Neuronal stem cell (in vitro differentiated cells): ENCODE results near the gene ANKS1B.

Experiments used
- DNase-seq: peaks from one replicate; pipeline ENCODE4 v3.0.0-alpha.2; 2013; ENCODE audit warnings: low spot score
- H2AFZ ChIP-seq: one replicate; pipeline ENCODE4 v1.6.1; 2013; ENCODE audit warnings: mild to moderate bottlenecking, low read length, inconsistent platforms
- H2AK5ac ChIP-seq: 2 replicates; pipeline ENCODE4 v1.6.1; 2013; ENCODE audit warnings: low read depth, mild to moderate bottlenecking, inconsistent platforms, low read length, moderate library complexity, mixed read lengths
- H2BK120ac ChIP-seq: 2 replicates; pipeline ENCODE4 v1.6.1; 2013; ENCODE audit warnings: low read depth, mild to moderate bottlenecking, inconsistent platforms, low read length, moderate library complexity, mixed read lengths
- H2BK12ac ChIP-seq: one replicate; pipeline ENCODE4 v1.6.1; 2013; ENCODE audit warnings: low read length, inconsistent platforms
- H2BK15ac ChIP-seq: 2 replicates; pipeline ENCODE4 v1.6.1; 2013; ENCODE audit warnings: mild to moderate bottlenecking, low read length, inconsistent platforms, mixed read lengths
- H2BK5ac ChIP-seq: one replicate; pipeline ENCODE4 v1.6.1; 2013; ENCODE audit warnings: inconsistent platforms, mild to moderate bottlenecking, low read length, moderate library complexity
- H3K14ac ChIP-seq: one replicate; pipeline ENCODE4 v1.6.1; 2013; ENCODE audit warnings: low read length, inconsistent platforms
- H3K18ac ChIP-seq: 2 replicates; pipeline ENCODE4 v1.6.1; 2013; ENCODE audit warnings: low read length, inconsistent platforms
- H3K23ac ChIP-seq: 2 replicates; pipeline ENCODE4 v1.6.1; 2013; ENCODE audit warnings: low read depth, mild to moderate bottlenecking, mixed read lengths, low read length, inconsistent platforms; ENCODE audit not compliant: poor library complexity
- H3K27ac ChIP-seq: replicated peaks from 3 replicates; pipeline ENCODE4 v1.5.1; 2013; ENCODE audit warnings: low read length, inconsistent platforms
- H3K27me3 ChIP-seq, 3 experiments: 2 replicates each; pipeline ENCODE4 v1.6.1; 2013; ENCODE audit warnings: low read length in 3 of 3, mild to moderate bottlenecking in 2 of 3, inconsistent platforms in 1 of 3, low read depth in 1 of 3, mixed read lengths in 1 of 3, moderate library complexity in 1 of 3; ENCODE audit not compliant: control insufficient read depth in 3 of 3, insufficient read depth in 3 of 3
- H3K36me3 ChIP-seq, 2 donors: replicated peaks in 1 of 2; 2 replicates each; pipeline ENCODE4 v1.6.1; 2013; ENCODE audit warnings: low read length in 2 of 2; ENCODE audit not compliant: control insufficient read depth in 2 of 2, insufficient read depth in 2 of 2
- H3K4ac ChIP-seq: 2 replicates; pipeline ENCODE4 v1.6.1; 2013; ENCODE audit warnings: inconsistent platforms, mild to moderate bottlenecking, low read length, moderate library complexity
- H3K4me1 ChIP-seq, 2 donors: 1 replicate in 1 of 2; 2 replicates in 1 of 2; pipeline ENCODE4 v1.6.1; 2013; ENCODE audit warnings: low read length in 2 of 2, low read depth in 1 of 2; ENCODE audit not compliant: control insufficient read depth in 2 of 2, insufficient read depth in 1 of 2
- H3K4me2 ChIP-seq: one replicate; pipeline ENCODE4 v1.6.1; 2013; ENCODE audit warnings: mild to moderate bottlenecking, low read length, inconsistent platforms; ENCODE audit not compliant: insufficient read depth, poor library complexity, severe bottlenecking
- H3K4me3 ChIP-seq, 2 donors: 2 replicates each; pipeline ENCODE4 v1.5.1; 2013; ENCODE audit warnings: low read length in 2 of 2, mild to moderate bottlenecking in 2 of 2, inconsistent platforms in 1 of 2, moderate library complexity in 1 of 2
- H3K79me1 ChIP-seq: one replicate; pipeline ENCODE4 v1.6.1; 2013; ENCODE audit warnings: low read depth, mild to moderate bottlenecking, inconsistent platforms, low read length, moderate library complexity
- H3K9ac ChIP-seq: one replicate; pipeline ENCODE4 v1.6.1; 2013; ENCODE audit warnings: mild to moderate bottlenecking, low read depth, low read length, inconsistent platforms; ENCODE audit not compliant: poor library complexity
- H3K9me3 ChIP-seq, 2 donors: replicated peaks in 1 of 2; 2 replicates each; pipeline versions ENCODE3 to v1.6.1; 2013; ENCODE audit warnings: low read length in 2 of 2, mild to moderate bottlenecking in 2 of 2, inconsistent platforms in 1 of 2, low read depth in 1 of 2, mixed read lengths in 1 of 2, moderate library complexity in 1 of 2; ENCODE audit not compliant: control insufficient read depth in 2 of 2, insufficient read depth in 1 of 2
- H4K8ac ChIP-seq: one replicate; pipeline ENCODE4 v1.6.1; 2013; ENCODE audit warnings: low read depth, mild to moderate bottlenecking, inconsistent platforms, low read length, moderate library complexity
- H4K91ac ChIP-seq: one replicate; pipeline ENCODE4 v1.6.1; 2013; ENCODE audit warnings: low read length, low read depth, mild to moderate bottlenecking, inconsistent platforms; ENCODE audit not compliant: poor library complexity
- WGBS, 2 donors: extraction: QIAGEN DNeasy Blood & Tissue Kit; methylation state at CpG; one replicate each; pipeline ENCODE4 v1.1.7; 2013; ENCODE audit warnings: missing lambda C conversion rate in 2 of 2, mixed read lengths in 1 of 2; ENCODE audit not compliant: insufficient read length in 2 of 2, insufficient replicate concordance in 1 of 2; ENCODE audit errors: extremely low coverage in 2 of 2; 5-methylcytosine and 5-hydroxymethylcytosine counted together

ANKS1B gene

DNA sequence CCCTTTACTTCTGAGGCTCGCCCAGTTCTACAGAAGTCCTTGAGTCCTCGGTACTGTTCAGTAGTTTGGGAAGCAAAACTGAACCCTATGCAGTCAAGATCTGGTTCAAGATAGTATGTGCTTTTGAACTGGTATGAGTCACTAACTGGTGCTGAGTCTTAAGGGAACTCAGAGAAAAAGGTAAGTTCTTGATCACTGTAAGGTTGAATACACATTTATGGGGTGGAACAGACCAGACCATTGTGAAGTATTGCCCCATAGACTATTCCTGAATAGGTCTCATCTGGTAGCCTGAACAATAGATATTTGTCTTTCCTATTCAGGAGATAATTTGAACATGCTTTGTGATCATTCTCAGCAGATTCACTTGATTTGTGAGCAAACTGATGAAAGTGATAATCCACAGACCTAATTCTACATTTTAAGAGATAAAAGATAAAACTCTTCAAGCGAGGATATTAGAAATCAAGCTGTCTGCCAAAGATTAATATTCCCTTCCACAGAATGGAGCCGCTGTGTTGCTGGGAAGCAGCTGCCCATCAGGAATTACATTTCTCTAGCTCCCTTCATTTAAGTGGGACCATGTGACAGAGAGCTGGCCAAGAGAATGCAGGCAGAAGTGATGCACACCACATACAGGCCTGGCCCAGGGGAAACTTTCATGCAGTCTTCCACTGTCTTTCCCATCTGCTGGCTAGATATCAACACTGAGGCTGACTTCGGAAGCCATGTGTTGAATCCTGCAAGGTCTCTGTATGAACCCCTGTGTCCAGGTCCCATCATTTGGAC is 707.0 kb downstream of the ANKS1B start:
- Histone ChIP-seq H3K9ac (no peak overlapping the region), H3K4me2 (no peak overlapping the region), H3K27ac (no peak overlapping the region), H2BK5ac (no peak overlapping the region), H3K14ac (no peak overlapping the region), H3K4me3 (no peak overlapping the region), H3K4me1 (peaks cover 5 to 8% of the 10 kb centered on the region in 2 donors), H2AK5ac (no peak overlapping the region), H2BK15ac (no peak overlapping the region), H3K79me1 (no peaks in the 10 kb centered on the region), H3K18ac (no peak overlapping the region), H2BK12ac (no peak overlapping the region), H2BK120ac (no peak overlapping the region), H4K91ac (no peak overlapping the region), H2AFZ (no peak overlapping the region), H3K4ac (no peak overlapping the region), H3K36me3 (no peaks in the 10 kb centered on the region), H3K27me3 (no peaks in the 10 kb centered on the region), H4K8ac (no peak overlapping the region), H3K23ac (no peak overlapping the region), H3K9me3 (peaks cover 0 to 7% of the 10 kb centered on the region in 2 donors)
- DNase-seq, result no peak
- WGBS, 2 donors, result no CpG with 5 or more reads among the region's 5 CpGs

DNA sequence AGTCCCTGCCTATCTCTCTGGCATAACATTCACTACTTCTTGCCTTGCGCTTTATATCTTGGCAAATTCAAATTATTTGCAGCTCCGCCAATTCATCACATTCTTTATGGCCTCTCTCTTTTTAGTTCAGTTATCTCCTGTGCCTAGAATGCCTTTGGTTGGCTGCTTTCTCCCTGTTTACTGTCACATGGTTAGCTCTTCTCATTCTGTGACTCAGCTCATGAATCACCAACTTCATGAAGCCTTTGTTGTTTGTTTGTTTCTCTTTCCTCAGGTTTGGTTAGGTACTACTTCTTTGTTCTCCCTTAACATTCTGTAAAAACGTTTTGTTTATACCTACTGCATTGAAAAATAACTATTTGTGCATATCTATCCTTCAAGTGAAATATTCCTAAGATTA is 713.7 kb downstream of the ANKS1B start:
- no peak overlapping the region for H2BK12ac ChIP-seq
- no peak overlapping the region for H3K4me3 ChIP-seq
- no peak overlapping the region for H2AK5ac ChIP-seq
- H3K4ac ChIP-seq, result no peak overlapping the region
- no peak overlapping the region for H3K14ac ChIP-seq
- no peak overlapping the region for H3K23ac ChIP-seq
- H2AFZ ChIP-seq, result no peak overlapping the region
- H4K8ac ChIP-seq, result no peak overlapping the region
- H3K36me3 ChIP-seq, result no peaks in the 10 kb centered on the region
- no peak overlapping the region for H2BK15ac ChIP-seq
- no peak overlapping the region for H3K27ac ChIP-seq
- H3K18ac ChIP-seq, result no peak overlapping the region
- DNase-seq, result no peak
- no peak overlapping the region for H2BK120ac ChIP-seq
- H3K4me2 ChIP-seq, result no peak overlapping the region
- peaks cover 0 to 7% of the 10 kb centered on the region in 2 donors for H3K9me3 ChIP-seq
- no peaks in the 10 kb centered on the region for H3K79me1 ChIP-seq
- no CpG with 5 or more reads among the region's 3 CpGs for WGBS, 2 donors
- no peak overlapping the region for H4K91ac ChIP-seq
- H2BK5ac ChIP-seq, result no peak overlapping the region
- H3K4me1 ChIP-seq, result no peaks in the 10 kb centered on the region
- H3K9ac ChIP-seq, result no peak overlapping the region
- H3K27me3 ChIP-seq, result no peaks in the 10 kb centered on the region

DNA sequence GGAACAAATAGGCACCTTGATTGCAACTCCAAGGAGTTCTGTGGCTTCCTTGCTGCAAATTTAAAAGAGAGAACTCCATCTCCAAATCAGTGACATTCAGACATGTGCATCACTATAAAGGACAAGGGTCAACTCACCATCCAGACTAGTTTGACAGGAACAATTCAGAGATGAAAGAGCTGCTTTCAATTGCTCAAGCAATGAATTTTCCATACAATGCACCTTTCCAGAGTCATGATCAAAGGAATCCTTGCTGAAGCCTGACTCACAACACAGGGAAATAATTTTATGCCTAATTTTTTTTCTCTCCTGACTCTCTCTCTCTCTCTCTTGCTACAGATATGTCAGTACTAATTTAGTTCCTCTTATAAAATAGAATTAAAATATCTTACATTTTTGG is 717.7 kb downstream of the ANKS1B start:
- H2BK120ac ChIP-seq, result no peak overlapping the region
- no peaks in the 10 kb centered on the region for H3K79me1 ChIP-seq
- H2BK12ac ChIP-seq, result no peak overlapping the region
- H3K23ac ChIP-seq, result no peak overlapping the region
- no peaks in the 10 kb centered on the region for H3K36me3 ChIP-seq
- no peak for DNase-seq
- no peak overlapping the region for H2AK5ac ChIP-seq
- H3K9me3 ChIP-seq, result peaks cover 0 to 3% of the 10 kb centered on the region in 2 donors
- no peak overlapping the region for H3K9ac ChIP-seq
- H4K8ac ChIP-seq, result no peak overlapping the region
- H3K14ac ChIP-seq, result no peak overlapping the region
- H3K4ac ChIP-seq, result no peak overlapping the region
- no peak overlapping the region for H3K18ac ChIP-seq
- H2BK5ac ChIP-seq, result no peak overlapping the region
- H4K91ac ChIP-seq, result no peak overlapping the region
- no peak overlapping the region for H3K4me3 ChIP-seq
- H3K27me3 ChIP-seq, result no peaks in the 10 kb centered on the region
- H2BK15ac ChIP-seq, result no peak overlapping the region
- no peak overlapping the region for H2AFZ ChIP-seq
- H3K27ac ChIP-seq, result no peak overlapping the region
- no peaks in the 10 kb centered on the region for H3K4me1 ChIP-seq
- H3K4me2 ChIP-seq, result no peak overlapping the region

DNA sequence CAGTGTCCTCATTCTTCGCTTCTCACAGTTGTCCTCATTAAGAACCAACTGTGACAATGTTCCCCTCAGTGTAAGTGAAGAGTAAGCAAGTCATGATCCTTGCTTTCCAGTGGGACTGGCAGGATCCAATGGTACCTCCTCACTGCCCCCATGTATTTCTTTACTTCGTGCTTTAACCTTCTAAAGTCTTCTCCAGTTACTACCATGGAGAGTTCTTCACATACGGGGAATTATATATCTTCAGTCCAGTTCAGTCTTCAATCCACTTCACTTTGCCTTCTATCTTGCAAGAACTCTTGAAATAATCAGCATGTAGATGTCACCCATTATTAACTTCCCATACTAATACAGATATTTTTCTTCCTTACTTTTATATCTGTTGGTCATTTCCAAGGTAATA is 719.1 kb downstream of the ANKS1B start:
- H2AK5ac ChIP-seq, result no peak overlapping the region
- H2BK15ac ChIP-seq, result no peak overlapping the region
- H3K27ac ChIP-seq, result no peak overlapping the region
- no peak for DNase-seq
- H3K9me3 ChIP-seq, result no peaks in the 10 kb centered on the region
- no peak overlapping the region for H3K14ac ChIP-seq
- no peak overlapping the region for H2AFZ ChIP-seq
- H3K18ac ChIP-seq, result no peak overlapping the region
- H4K91ac ChIP-seq, result no peak overlapping the region
- H2BK5ac ChIP-seq, result no peak overlapping the region
- no CpG with 5 or more reads among the region's 3 CpGs for WGBS, 2 donors
- peaks cover 0 to 1% of the 10 kb centered on the region in 2 donors for H3K4me1 ChIP-seq
- H3K4me2 ChIP-seq, result no peak overlapping the region
- no peak overlapping the region for H3K9ac ChIP-seq
- H3K4me3 ChIP-seq, result no peak overlapping the region
- no peaks in the 10 kb centered on the region for H3K79me1 ChIP-seq
- no peak overlapping the region for H4K8ac ChIP-seq
- H3K27me3 ChIP-seq, result no peaks in the 10 kb centered on the region
- no peak overlapping the region for H2BK12ac ChIP-seq
- no peak overlapping the region for H3K4ac ChIP-seq
- H3K23ac ChIP-seq, result no peak overlapping the region
- H2BK120ac ChIP-seq, result no peak overlapping the region
- no peaks in the 10 kb centered on the region for H3K36me3 ChIP-seq
